GM21786 (cell line): ENCODE measurements around the gene FAM9C.
"Not testable (repeated sequence)": the region's sequence is repeated elsewhere in the genome, so short reads cannot be mapped to it uniquely, and the experiment has no call there.

Source experiments
- ATAC-seq: cut with Tn5 transposase; IDR thresholded peaks from one replicate; pipeline ENCODE4 v1.9.1; 2021; ENCODE audit not compliant: unreplicated experiment

FAM9C gene

GRCh38 chrX:13044441-13044840, at the start of gene FAM9C:
Gene FAM9C (minus strand): TSS chrX:13044620. CDS start chrX:13043789, 831 bp downstream.
- no peak for ATAC-seq

- no peak for ATAC-seq
These were observed 49.2 kb upstream of the FAM9C start for GRCh38 chrX:13093529-13094140.

- peak; percentile 83 for ATAC-seq
These were observed 48.1 kb upstream of the FAM9C start for GRCh38 chrX:13092455-13092941.

- no peak for ATAC-seq
These were observed 46.8 kb upstream of the FAM9C start for GRCh38 chrX:13091111-13091765.

- ATAC-seq, result no peak
These were observed 46.1 kb upstream of the FAM9C start for GRCh38 chrX:13090339-13091110.

GRCh38 chrX:13090027-13090338, 45.6 kb upstream of the FAM9C start:
- ATAC-seq, result no peak

GRCh38 chrX:13088156-13088487, 43.7 kb upstream of the FAM9C start:
- ATAC-seq, result no peak

- peak; percentile 75 for ATAC-seq
These were observed 43.1 kb upstream of the FAM9C start for GRCh38 chrX:13087322-13088155.

- ATAC-seq, result not testable (repeated sequence)
These were observed 42.4 kb upstream of the FAM9C start for GRCh38 chrX:13086793-13087321.

- no peak for ATAC-seq
These were observed 41.7 kb upstream of the FAM9C start for GRCh38 chrX:13086076-13086475.

GRCh38 chrX:13085526-13085925, 41.1 kb upstream of the FAM9C start:
- ATAC-seq, result no peak

GRCh38 chrX:13084611-13085010, 40.2 kb upstream of the FAM9C start:
- ATAC-seq, result no peak

GRCh38 chrX:13083755-13084326, 39.4 kb upstream of the FAM9C start:
- ATAC-seq, result not testable (repeated sequence)

- no peak for ATAC-seq
These were observed 38.0 kb upstream of the FAM9C start for GRCh38 chrX:13082206-13083065.

- ATAC-seq, result peak; percentile 51
These were observed 37.2 kb upstream of the FAM9C start for GRCh38 chrX:13081395-13082205.

- no peak for ATAC-seq
These were observed 35.8 kb upstream of the FAM9C start for GRCh38 chrX:13080128-13080795.

- no peak for ATAC-seq
These were observed 34.5 kb upstream of the FAM9C start for GRCh38 chrX:13078739-13079444.

GRCh38 chrX:13077168-13077567, 32.7 kb upstream of the FAM9C start:
- ATAC-seq, result no peak
